ENCODE data around the gene VPS16.
A peak's percentile ranks its signal among the peaks of the same experiment; 100 is the strongest.

VPS16 gene

DNA sequence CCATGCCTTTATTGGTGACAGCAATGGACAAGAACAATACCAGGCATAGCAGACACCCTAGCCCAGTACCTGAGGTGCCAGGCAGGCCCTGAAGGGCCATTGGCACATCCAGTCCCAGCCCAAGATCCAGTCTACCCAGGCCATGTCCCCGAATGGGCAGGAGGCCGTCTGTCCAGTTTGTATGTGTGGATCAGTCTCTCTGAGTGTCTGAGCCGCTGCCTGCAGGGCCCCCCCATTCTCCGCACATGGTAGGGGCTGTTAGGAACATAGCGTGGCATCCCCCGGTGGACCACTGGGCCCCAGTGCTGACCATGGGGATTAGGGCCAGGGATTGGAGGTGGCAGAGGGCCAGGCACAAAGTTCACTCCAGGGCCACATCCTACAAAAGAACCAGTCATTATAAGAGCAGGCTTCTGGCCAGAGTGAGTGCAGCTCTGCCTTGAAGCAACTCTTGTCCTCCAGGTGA lies 5.2 kb upstream of the VPS16 start:
- no peak for DNase-seq (ENCODE audit: low read depth in 2 of 2)

- no peak for DNase-seq (ENCODE audit: low read depth in 2 of 2)
These were observed 4.5 kb upstream of the VPS16 start for GRCh38 chr20:2836035-2836434.

DNA sequence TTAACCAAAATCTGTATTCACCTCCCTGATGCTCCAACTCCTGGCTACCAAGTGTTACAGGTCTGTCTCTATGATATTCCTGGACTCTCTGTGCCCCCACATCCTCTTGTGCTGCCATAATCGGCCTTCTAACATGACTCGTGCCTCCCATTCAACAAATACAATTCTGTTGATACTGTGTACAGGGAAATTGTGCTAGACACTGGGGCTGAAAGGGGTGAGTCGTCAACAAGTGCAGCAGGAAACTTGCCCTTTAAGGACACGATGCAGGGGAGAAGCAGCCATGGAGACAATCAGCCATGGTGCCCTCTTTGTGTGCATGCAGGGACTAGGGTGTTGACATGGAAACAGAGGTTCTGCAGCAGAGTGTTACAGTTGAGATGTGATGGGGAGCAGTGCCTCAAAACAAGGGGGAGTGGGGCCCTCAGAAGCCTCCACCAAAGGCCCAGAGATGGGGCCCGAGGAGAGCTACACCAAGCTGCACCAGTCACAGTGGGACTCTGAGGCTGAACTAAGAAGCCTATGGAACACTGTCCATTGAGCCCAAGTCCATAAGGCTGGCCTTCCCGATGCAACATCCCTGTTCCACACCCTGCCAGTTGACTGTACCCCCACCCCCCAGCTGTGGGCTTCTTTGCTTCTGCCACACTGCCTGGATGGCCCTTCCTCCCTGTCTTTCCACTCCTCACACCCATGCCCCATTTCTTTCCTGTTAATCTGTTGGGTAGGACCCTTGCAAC lies 3.2 kb upstream of the VPS16 start:
- no peak for DNase-seq (ENCODE audit: low read depth in 2 of 2)

- DNase-seq (ENCODE audit: low read depth in 2 of 2): no peak
These were observed 2.3 kb upstream of the VPS16 start for GRCh38 chr20:2838170-2838797.

DNA sequence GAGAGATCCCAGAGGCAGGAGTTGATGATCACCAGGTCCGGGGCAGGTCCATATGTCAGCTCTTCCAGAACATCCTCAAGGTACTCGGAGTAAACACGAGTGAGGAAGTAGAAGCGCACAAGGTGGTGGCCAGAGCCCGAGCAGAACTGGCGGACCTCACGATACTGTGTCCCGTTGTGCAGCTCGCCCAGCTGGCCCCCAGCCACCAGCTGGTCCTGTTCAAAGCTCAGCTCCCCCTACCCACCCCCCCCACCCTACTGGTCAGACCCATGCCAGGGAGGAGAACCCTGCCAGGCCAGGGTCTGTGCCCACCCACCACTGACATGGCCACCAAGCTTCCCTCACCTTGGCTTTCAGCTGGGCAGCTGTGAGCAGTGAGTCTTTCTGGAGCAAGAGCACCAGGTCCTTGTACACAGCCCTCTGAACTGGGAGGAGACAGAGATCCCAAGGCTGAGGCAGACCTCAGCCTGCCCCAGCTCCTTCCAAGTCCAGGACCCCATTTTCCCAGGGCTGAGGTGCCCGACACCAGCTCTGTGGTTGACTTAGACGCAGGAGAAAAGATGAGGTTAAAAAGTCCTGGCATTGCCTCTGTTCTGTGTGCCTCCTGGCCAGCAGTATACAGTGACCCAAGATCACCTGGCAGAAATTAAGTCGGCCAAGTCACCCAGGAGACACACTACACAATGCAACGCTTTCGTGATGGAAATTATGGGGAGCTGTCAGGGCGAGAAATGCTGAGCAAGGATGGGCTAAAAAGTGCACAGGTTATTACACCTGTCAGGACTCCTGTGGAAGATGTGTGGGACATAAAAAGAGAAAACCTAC lies 1.5 kb upstream of the VPS16 start:
- no peak for DNase-seq (ENCODE audit: low read depth in 2 of 2)

- DNase-seq (ENCODE audit: low read depth in 2 of 2): no peak
These were observed 810 bp upstream of the VPS16 start for GRCh38 chr20:2839732-2840137.

GRCh38 chr20:2840967-2841531 lies 504 bp downstream of the VPS16 start:
- peak in 1 of 2 donors; percentile 6 for DNase-seq (ENCODE audit: low read depth in 2 of 2)

- DNase-seq (ENCODE audit: low read depth in 2 of 2): no peak
These were observed 5.1 kb downstream of the VPS16 start for GRCh38 chr20:2845607-2846006.

DNA sequence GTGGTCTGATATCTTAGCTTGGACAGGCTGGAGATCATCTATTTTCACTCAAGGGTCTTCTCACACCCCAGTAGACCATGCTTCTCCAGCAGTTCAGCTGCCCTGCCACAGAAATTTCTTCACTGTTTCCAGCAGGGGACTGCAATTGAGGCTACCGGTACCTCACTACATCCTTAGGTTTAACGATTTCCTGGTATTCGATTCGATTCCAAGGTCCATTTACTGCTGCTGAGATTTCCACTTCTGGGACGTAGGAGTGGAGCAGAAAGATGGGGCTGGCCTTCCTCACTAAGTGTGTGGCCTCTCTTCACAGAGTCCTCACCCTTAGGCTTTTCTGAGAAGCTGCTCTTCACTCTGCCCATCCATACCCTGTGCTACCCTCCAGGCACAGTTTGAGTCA lies 6.2 kb downstream of the VPS16 start:
- no peak for DNase-seq (ENCODE audit: low read depth in 2 of 2)

- DNase-seq (ENCODE audit: low read depth in 2 of 2): no peak
These were observed 7.3 kb downstream of the VPS16 start for GRCh38 chr20:2847802-2848201.

DNA sequence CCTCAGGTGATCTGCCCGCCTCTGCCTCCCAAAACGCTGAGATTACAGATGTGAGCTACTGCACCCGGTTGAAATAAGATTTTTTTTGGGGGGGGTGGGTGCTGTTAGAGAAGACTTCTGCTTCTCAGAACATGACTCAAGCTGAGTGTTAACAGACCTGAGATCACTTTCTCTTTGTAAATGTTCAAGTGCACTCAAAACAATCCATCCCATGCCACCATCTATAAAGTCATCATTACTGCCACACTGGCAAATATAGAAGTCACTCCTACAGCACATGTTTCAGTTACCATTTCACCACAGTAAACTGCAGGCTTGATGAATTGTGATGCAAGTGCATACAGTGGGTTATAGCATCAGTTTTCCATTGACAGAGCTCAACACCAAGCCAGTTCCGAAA lies 9.0 kb downstream of the VPS16 start:
- DNase-seq (ENCODE audit: low read depth in 2 of 2): no peak

- DNase-seq (ENCODE audit: low read depth in 2 of 2): no peak
These were observed 10.5 kb downstream of the VPS16 start for GRCh38 chr20:2851086-2851485.

GRCh38 chr20:2858591-2858990 lies 18.0 kb downstream of the VPS16 start:
- DNase-seq (ENCODE audit: low read depth in 2 of 2): no peak

GRCh38 chr20:2859330-2860121 lies 19.0 kb downstream of the VPS16 start:
- no peak for DNase-seq (ENCODE audit: low read depth in 2 of 2)

DNA sequence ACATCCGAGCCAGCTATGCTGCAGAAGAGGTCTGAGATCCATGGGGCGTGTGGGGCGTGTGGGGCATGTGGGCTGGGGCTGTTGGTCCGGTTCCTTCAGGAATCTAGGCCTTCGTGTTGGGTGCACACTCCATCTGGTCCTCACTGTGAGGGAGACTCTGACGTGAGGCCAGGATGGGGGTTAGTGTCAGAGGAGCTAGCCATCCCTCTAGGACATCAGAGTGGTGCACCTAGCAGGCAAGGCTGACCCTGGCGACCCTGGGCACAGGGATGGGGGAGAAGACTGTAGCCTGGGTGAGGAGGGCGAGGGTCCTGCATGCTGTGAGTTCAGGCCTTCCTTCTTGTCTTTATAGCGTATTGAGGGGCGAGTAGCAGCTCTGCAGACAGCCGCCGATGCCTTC lies 24.1 kb downstream of the VPS16 start:
- no peak for DNase-seq (ENCODE audit: low read depth in 2 of 2)

DNA sequence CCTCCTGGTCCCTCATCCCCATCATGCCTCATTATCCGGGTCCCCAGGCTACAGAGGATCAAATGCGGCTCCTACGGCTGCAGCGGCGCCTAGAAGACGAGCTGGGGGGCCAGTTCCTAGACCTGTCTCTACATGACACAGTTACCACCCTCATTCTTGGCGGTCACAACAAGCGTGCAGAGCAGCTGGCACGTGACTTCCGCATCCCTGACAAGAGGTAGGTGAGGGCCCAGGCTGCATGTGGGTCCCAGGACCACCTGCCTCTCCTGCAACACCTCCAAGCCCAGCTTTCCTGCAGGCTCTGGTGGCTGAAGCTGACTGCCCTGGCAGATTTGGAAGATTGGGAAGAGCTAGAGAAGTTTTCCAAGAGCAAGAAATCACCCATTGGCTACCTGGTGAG lies 24.6 kb downstream of the VPS16 start:
- no peak for DNase-seq (ENCODE audit: low read depth in 2 of 2)

DNA sequence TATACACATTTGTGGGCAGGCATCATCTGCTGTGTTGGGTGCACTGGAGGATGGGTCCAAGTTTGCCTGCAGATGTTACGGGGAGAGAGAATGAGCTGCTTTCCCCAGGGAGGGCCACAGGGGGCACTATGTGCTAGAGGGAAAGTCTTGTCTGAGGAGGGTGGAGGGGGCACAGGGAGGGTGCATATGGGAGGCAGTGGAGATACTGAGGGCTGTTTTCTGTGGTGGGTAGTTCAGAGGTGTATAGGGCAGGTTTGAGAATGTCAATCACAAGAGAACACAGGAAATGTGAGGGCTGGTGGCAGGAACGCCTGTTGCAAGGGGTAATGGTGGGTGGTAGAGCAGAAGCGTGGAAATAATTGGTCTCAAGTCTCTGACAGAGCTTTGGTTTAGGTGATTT lies 25.1 kb downstream of the VPS16 start:
- DNase-seq (ENCODE audit: low read depth in 2 of 2): peak; percentile 25 to 65

DNA sequence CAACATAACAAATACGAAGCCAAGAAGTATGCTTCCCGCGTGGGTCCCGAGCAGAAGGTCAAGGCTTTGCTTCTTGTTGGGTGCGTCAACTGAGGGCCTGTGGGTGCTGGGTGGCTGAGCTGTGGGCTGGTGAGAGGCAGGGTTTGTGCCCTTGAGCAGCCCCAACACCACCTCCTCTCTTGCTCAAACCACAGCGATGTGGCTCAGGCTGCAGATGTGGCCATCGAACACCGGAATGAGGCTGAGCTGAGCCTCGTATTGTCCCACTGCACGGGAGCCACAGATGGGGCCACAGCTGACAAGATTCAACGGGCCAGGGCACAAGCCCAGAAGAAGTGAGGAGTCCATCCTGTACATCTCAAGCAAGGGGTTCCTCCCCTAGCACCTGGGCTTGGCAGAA lies 25.7 kb downstream of the VPS16 start:
- peak in 1 of 2 donors; percentile 17 for DNase-seq (ENCODE audit: low read depth in 2 of 2)

DNA sequence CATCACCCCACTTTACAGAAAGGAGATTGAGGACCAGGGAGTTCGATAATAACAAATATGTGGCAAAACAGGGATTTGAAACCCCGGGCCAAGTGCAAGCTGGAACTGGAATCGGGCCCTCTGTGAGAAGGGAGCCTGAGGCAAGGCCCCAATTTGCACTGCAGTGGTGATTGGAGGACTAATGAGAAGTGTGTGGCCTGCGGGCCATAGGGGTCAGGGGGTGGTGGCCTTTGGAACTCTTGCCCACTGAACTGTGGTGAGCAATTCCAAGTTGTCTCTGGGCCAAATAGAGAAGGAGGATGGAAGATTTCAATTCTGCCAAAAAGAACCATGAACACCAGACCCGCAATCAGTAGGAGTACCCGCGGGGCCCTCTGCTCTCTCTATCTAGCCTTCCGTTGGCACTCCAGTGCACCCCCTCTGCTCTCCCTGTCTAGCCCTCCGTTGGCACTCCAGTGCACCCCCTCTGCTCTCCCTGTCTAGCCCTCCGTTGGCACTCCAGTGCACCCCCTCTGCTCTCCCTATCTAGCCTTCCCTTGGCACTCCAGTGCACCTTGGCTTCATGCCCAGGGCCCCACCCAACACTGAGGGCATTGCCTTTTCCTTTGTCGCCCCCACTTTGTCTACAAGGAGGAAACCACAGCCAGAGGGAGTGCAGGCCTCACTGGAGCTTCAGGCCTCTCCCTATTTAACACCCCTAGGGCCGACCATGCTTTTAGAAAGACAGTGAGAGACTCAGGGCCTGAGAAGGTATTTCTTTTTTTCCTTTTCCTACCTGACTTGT lies 26.7 kb downstream of the VPS16 start:
- DNase-seq (ENCODE audit: low read depth in 2 of 2): no peak

DNA sequence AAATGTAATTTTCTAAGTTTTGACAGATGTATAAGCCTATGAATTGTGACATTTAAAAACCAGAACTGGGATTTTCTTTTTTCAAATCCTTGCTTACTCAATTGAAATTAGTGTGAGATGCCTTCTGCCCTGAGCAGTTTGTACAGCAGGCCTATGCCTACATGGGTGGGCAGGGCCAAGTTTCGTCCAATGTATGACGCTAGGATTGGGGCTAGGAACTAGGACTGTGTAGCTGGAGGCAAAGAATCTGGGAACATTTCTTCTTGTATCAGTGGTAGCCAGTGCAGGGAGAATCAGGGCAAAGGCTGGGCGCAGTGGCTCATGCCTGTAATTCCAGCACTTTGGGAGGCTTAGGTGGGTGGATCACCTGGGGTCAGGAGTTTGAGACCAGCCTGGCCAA lies 28.8 kb downstream of the VPS16 start:
- DNase-seq (ENCODE audit: low read depth in 2 of 2): no peak

DNA sequence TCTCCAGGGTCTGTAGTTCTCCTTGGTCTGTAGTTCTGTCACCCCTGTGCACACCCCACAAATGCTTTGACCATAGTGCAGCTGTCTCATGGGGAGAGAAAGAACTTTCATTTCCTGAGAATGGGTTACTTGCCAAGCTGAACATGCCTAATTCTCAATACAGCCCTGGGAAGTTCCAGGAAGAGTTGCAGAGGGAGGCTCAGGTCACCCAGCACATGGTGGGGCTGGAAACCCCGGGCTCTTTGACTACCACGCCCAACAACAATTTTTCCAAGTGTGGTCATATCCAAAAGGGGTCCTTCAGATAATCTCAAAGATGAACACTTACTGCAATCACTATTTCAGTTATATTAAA lies 30.5 kb downstream of the VPS16 start:
- DNase-seq (ENCODE audit: low read depth in 2 of 2): no peak

Data from stimulated activated CD8-positive, alpha-beta memory T cell treated with anti-CD3 and anti-CD28 coated beads, Interleukin-7, amount 100 ng/mL, for 4 hours (primary cell).